NCI-H82 treated with DMSO at 0.1 percent for 48 hours (cell line): Measurements from ENCODE around the gene GPC6.

ENCODE experiments used
- DNase-seq: peaks from one replicate; lab custom pipeline; 2025; ENCODE audit not compliant: unreplicated experiment; lab: John Stamatoyannopoulos, UW

The GPC6 gene

GRCh38 chr13:94227255-94227879 is 1000.8 kb downstream of the GPC6 start:
- DNase-seq = no peak

- DNase-seq = no peak
These were observed 1002.2 kb downstream of the GPC6 start for GRCh38 chr13:94228763-94229162.

GRCh38 chr13:94232161-94232950 is 1005.7 kb downstream of the GPC6 start:
- no peak for DNase-seq

GRCh38 chr13:94232956-94233355 is 1006.3 kb downstream of the GPC6 start:
- no peak for DNase-seq

GRCh38 chr13:94233401-94233800 is 1006.8 kb downstream of the GPC6 start:
- no peak for DNase-seq

GRCh38 chr13:94233837-94234236 is 1007.2 kb downstream of the GPC6 start:
- DNase-seq = no peak

- no peak for DNase-seq
These were observed 1008.1 kb downstream of the GPC6 start for GRCh38 chr13:94234738-94235137.

- DNase-seq = no peak
These were observed 1009.5 kb downstream of the GPC6 start for GRCh38 chr13:94236132-94236531.

- no peak for DNase-seq
These were observed 1010.3 kb downstream of the GPC6 start for GRCh38 chr13:94236872-94237271.

- DNase-seq = no peak
These were observed 1012.5 kb downstream of the GPC6 start for GRCh38 chr13:94239135-94239534.

GRCh38 chr13:94242554-94242953 is 1015.9 kb downstream of the GPC6 start:
- no peak for DNase-seq

- no peak for DNase-seq
These were observed 1016.9 kb downstream of the GPC6 start for GRCh38 chr13:94243551-94243950.

- no peak for DNase-seq
These were observed 1019.9 kb downstream of the GPC6 start for GRCh38 chr13:94246495-94246894.

GRCh38 chr13:94247890-94248289 is 1021.3 kb downstream of the GPC6 start:
- no peak for DNase-seq

- no peak for DNase-seq
These were observed 1022.0 kb downstream of the GPC6 start for GRCh38 chr13:94248454-94249228.

GRCh38 chr13:94249512-94249911 is 1022.9 kb downstream of the GPC6 start:
- no peak for DNase-seq

- DNase-seq = no peak
These were observed 1025.4 kb downstream of the GPC6 start for GRCh38 chr13:94251831-94252608.

- DNase-seq = no peak
These were observed 1028.1 kb downstream of the GPC6 start for GRCh38 chr13:94254737-94255136.

GRCh38 chr13:94256721-94257120 is 1030.1 kb downstream of the GPC6 start:
- no peak for DNase-seq

- no peak for DNase-seq
These were observed 1033.4 kb downstream of the GPC6 start for GRCh38 chr13:94259984-94260383.

GRCh38 chr13:94261163-94261562 is 1034.6 kb downstream of the GPC6 start:
- no peak for DNase-seq
